ENCODE measurements around the gene ZNF256. TPM values are rescaled to one million over a fixed set of nuclear protein-coding genes. Genes with fewer than 3 reads are reported as not detected.

The ZNF256 gene
- total and polyA plus RNA-seq, 9 of the 15 experiments (the other 6 are each of a cell fraction or from before 2014, with no cell fraction given): 0.07 to 0.36 (median 0.21) TPM; not detected in 1

DNA sequence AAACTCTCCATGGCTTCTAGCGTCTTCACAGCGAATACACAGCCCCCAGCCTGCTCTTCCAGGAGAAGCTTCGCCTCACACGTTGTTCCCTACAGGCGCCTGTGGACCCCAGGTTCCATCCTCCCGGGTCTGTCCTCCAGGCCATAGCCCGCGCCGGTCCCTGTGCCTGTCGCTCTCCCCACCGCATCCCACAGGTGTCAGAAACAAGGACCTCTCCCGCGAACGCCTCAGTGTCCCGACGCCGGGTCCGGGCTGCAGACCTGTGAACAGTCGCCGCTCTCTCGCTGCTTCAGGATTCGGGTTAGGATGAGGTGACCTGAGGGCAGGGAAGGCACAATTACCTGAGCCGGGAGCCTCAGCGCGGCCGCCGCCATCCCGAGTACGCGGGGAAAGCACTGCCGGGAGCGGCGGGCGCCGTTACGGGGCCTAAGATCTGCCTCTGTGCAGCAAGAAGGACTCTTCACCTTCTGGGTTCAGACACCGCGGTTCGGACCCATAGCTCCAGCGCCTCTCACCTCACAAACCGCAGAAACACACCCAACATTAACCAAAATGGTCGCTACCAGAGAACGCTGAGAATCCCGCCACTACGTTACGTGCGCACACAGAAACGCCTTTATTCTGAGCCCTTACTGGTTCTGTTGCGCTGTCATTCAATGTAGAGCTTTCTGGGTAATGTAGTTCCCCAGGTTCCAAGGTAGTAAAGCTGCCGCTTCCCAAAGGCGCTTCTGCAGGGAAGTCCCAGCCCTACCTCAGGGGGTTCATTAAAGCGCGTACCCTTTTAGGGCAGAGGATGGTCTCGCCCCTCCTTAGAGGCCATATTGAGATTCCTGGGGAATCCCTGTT is 12.5 kb downstream of the ZNF256 start, which contains the start of gene ZNF418 (continued):
- TF ChIP-seq, protein P1, sequence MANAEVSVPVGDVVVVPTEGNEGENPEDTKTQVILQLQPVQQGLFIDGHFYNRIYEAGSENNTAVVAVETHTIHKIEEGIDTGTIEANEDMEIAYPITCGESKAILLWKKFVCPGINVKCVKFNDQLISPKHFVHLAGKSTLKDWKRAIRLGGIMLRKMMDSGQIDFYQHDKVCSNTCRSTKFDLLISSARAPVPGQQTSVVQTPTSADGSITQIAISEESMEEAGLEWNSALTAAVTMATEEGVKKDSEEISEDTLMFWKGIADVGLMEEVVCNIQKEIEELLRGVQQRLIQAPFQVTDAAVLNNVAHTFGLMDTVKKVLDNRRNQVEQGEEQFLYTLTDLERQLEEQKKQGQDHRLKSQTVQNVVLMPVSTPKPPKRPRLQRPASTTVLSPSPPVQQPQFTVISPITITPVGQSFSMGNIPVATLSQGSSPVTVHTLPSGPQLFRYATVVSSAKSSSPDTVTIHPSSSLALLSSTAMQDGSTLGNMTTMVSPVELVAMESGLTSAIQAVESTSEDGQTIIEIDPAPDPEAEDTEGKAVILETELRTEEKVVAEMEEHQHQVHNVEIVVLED (CRISPR knock-in tag; IDR thresholded peaks at IDR 0.05): peak; percentile 89
- TF ChIP-seq ZNF75A (CRISPR knock-in tag; IDR thresholded peaks at IDR 0.05) (no peak), SIN3B (IDR thresholded peaks at IDR 0.05; ENCODE audit: low read depth) (no peak), ETS2 (tag; IDR thresholded peaks at IDR 0.05; ENCODE audit: borderline replicate concordance, poor library complexity, severe bottlenecking) (no peak), PRMT5 (CRISPR knock-in tag; IDR thresholded peaks at IDR 0.05) (no peak), ETV6 (IDR thresholded peaks at IDR 0.05; ENCODE audit: borderline replicate concordance in 1 of 2, low read depth in 2 of 2, low read length in 1 of 2) (no peak), ETV6 (CRISPR knock-in tag; IDR thresholded peaks at IDR 0.05; ENCODE audit: borderline replicate concordance) (no peak), HCFC1 (IDR thresholded peaks at IDR 0.05; ENCODE audit: low read depth, low read length) (peak; percentile 67), HNRNPLL (IDR thresholded peaks at IDR 0.05; ENCODE audit: low read depth, low read length, poor library complexity, severe bottlenecking) (peak; percentile 96)
- TF ChIP-seq, protein P2, sequence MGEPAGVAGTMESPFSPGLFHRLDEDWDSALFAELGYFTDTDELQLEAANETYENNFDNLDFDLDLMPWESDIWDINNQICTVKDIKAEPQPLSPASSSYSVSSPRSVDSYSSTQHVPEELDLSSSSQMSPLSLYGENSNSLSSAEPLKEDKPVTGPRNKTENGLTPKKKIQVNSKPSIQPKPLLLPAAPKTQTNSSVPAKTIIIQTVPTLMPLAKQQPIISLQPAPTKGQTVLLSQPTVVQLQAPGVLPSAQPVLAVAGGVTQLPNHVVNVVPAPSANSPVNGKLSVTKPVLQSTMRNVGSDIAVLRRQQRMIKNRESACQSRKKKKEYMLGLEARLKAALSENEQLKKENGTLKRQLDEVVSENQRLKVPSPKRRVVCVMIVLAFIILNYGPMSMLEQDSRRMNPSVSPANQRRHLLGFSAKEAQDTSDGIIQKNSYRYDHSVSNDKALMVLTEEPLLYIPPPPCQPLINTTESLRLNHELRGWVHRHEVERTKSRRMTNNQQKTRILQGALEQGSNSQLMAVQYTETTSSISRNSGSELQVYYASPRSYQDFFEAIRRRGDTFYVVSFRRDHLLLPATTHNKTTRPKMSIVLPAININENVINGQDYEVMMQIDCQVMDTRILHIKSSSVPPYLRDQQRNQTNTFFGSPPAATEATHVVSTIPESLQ (CRISPR knock-in tag; IDR thresholded peaks at IDR 0.05): no peak
- TF ChIP-seq, protein P3, sequence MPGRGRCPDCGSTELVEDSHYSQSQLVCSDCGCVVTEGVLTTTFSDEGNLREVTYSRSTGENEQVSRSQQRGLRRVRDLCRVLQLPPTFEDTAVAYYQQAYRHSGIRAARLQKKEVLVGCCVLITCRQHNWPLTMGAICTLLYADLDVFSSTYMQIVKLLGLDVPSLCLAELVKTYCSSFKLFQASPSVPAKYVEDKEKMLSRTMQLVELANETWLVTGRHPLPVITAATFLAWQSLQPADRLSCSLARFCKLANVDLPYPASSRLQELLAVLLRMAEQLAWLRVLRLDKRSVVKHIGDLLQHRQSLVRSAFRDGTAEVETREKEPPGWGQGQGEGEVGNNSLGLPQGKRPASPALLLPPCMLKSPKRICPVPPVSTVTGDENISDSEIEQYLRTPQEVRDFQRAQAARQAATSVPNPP (IDR thresholded peaks at IDR 0.05; ENCODE audit: borderline replicate concordance, insufficient read depth, insufficient read length): no peak
- TF ChIP-seq, protein P4, sequence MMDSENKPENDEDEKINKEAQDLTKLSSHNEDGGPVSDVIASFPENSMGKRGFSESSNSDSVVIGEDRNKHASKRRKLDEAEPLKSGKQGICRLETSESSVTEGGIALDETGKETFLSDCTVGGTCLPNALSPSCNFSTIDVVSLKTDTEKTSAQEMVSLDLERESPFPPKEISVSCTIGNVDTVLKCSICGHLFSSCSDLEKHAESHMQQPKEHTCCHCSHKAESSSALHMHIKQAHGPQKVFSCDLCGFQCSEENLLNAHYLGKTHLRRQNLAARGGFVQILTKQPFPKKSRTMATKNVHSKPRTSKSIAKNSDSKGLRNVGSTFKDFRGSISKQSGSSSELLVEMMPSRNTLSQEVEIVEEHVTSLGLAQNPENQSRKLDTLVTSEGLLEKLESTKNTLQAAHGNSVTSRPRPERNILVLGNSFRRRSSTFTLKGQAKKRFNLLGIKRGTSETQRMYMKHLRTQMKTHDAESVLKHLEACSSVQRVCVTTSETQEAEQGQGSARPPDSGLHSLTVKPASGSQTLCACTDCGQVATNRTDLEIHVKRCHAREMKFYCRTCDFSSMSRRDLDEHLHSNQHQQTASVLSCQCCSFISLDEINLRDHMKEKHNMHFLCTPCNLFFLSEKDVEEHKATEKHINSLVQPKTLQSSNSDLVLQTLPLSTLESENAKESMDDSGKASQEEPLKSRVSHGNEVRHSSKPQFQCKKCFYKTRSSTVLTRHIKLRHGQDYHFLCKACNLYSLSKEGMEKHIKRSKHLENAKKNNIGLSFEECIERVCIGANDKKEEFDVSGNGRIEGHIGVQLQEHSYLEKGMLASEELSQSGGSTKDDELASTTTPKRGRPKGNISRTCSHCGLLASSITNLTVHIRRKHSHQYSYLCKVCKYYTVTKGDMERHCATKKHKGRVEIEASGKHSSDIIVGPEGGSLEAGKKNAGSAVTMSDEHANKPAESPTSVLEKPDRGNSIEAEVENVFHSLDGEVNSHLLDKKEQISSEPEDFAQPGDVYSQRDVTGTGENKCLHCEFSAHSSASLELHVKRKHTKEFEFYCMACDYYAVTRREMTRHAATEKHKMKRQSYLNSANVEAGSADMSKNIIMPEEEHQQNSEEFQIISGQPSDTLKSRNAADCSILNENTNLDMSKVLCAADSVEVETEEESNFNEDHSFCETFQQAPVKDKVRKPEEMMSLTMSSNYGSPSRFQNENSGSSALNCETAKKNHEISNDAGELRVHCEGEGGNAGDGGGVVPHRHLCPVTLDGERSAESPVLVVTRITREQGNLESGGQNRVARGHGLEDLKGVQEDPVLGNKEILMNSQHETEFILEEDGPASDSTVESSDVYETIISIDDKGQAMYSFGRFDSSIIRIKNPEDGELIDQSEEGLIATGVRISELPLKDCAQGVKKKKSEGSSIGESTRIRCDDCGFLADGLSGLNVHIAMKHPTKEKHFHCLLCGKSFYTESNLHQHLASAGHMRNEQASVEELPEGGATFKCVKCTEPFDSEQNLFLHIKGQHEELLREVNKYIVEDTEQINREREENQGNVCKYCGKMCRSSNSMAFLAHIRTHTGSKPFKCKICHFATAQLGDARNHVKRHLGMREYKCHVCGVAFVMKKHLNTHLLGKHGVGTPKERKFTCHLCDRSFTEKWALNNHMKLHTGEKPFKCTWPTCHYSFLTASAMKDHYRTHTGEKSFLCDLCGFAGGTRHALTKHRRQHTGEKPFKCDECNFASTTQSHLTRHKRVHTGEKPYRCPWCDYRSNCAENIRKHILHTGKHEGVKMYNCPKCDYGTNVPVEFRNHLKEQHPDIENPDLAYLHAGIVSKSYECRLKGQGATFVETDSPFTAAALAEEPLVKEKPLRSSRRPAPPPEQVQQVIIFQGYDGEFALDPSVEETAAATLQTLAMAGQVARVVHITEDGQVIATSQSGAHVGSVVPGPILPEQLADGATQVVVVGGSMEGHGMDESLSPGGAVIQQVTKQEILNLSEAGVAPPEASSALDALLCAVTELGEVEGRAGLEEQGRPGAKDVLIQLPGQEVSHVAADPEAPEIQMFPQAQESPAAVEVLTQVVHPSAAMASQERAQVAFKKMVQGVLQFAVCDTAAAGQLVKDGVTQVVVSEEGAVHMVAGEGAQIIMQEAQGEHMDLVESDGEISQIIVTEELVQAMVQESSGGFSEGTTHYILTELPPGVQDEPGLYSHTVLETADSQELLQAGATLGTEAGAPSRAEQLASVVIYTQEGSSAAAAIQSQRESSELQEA (IDR thresholded peaks at IDR 0.05; ENCODE audit: low read depth): no peak
- TF ChIP-seq, protein P5, sequence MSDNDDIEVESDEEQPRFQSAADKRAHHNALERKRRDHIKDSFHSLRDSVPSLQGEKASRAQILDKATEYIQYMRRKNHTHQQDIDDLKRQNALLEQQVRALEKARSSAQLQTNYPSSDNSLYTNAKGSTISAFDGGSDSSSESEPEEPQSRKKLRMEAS (CRISPR knock-in tag; IDR thresholded peaks at IDR 0.05): no peak

Measured in K562 (cell line).